Neural progenitor cell (in vitro differentiated cells): ENCODE data around the gene F8.

Experiments used
- EZH2 ChIP-seq: fragments of 200-600 bp; sonication (generic); IDR thresholded peaks from 2 replicates; pipeline ENCODE4 v1.6.1; 2017; ENCODE audit warnings: antibody characterized with exemption, mild to moderate bottlenecking, moderate library complexity
- EZH2phosphoT487 ChIP-seq: fragments of 200-600 bp; sonication (generic); IDR thresholded peaks from 2 replicates; pipeline ENCODE4 v1.6.1; 2017; ENCODE audit warnings: antibody characterized with exemption

DNA sequence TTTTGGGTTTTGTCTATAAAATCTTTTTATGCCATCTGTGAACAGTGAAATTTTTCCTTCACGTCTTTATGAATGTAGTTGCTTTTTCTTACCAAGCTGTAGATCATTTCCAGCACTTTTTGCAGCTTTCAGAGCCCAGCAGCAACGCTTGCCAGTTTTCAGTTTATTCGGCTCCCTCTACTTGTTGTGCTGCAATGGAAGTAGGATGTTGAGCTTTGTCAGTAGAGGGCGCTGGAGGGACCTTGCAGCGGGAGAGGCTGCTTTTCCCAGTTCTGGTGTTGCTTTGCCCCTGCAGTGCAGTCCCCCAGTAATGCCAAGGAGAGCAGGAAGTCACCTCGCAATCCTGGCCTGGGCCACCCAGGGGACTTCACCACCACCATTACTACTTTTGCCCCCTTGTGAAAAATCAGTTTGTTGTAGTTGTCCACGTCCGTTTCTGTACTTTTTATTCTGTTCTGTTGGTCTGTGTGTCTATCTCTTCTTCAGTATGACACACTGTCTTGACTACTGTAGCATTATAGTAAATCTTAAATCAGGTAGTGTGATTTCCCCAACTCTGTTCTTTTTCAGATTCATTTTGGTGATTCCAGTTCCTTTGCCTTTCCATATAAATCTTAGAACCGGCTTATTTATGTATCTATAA, 26.6 kb upstream of the F8 start:
- TF ChIP-seq EZH2phosphoT487 (no peak), EZH2 (no peak)
